Keratinocyte (primary cell): ENCODE measurements around the gene TBL1XR1. TPM values are rescaled to one million over a fixed set of nuclear protein-coding genes. Genes with fewer than 3 reads are reported as not detected.

ENCODE experiments used
- DNase-seq: peaks from one replicate; pipeline ENCODE4 v3.0.0-alpha.2; 2011; ENCODE audit warnings: low read depth, missing footprints, low spot score
- FAIRE-seq: peaks from 2 replicates; lab custom pipeline; 2011; peaks lifted over from hg19 to GRCh38; lab: Jason Lieb, UNC
- H2AFZ ChIP-seq: 2 replicates; pipeline ENCODE4 v1.6.0; 2012; ENCODE audit warnings: low read length, control low read depth, inconsistent platforms; ENCODE audit not compliant: control insufficient read depth
- H3K27ac ChIP-seq: 2 replicates; pipeline ENCODE4 v1.5.1; 2011; ENCODE audit warnings: low read length; ENCODE audit not compliant: control insufficient read depth, insufficient read depth
- H3K27me3 ChIP-seq: 3 replicates; pipeline ENCODE4 v1.6.0; 2011; ENCODE audit warnings: low read length; ENCODE audit not compliant: control insufficient read depth, insufficient read depth; ENCODE audit errors: extremely low read depth
- H3K36me3 ChIP-seq, 2 experiments: 2 replicates in 1 of 2; 3 replicates in 1 of 2; pipeline ENCODE4 v1.5.1; 2011; ENCODE audit warnings: low read length in 2 of 2, mild to moderate bottlenecking in 1 of 2; ENCODE audit not compliant: control insufficient read depth in 2 of 2, insufficient read depth in 2 of 2; ENCODE audit errors: extremely low read depth in 1 of 2
- H3K4me1 ChIP-seq: 3 replicates; pipeline ENCODE4 v1.5.1; 2011; ENCODE audit warnings: low read length; ENCODE audit not compliant: control insufficient read depth, insufficient read depth; ENCODE audit errors: extremely low read depth
- H3K4me2 ChIP-seq: 3 replicates; pipeline ENCODE4 v1.6.0; 2011; ENCODE audit warnings: low read depth, low read length; ENCODE audit not compliant: control insufficient read depth, insufficient read depth; ENCODE audit errors: extremely low read depth
- H3K4me3 ChIP-seq, 3 experiments: fragments of 200-600 bp in 1 of 3; sonication (generic) in 1 of 3; 2 replicates in 2 of 3; 3 replicates in 1 of 3; pipeline ENCODE4 v1.5.1; 2011 to 2016; ENCODE audit warnings: low read length in 3 of 3, mild to moderate bottlenecking in 3 of 3, control low read depth in 2 of 3, inconsistent platforms in 1 of 3, low read depth in 1 of 3, mixed read lengths in 1 of 3, mixed run types in 1 of 3, moderate library complexity in 1 of 3; ENCODE audit not compliant: control insufficient read depth in 2 of 3, insufficient read depth in 2 of 3; ENCODE audit errors: extremely low read depth in 1 of 3
- H3K79me2 ChIP-seq: 2 replicates; pipeline ENCODE4 v1.6.0; 2012; ENCODE audit warnings: low read length; ENCODE audit not compliant: control insufficient read depth, insufficient read depth
- H3K9ac ChIP-seq: 3 replicates; pipeline ENCODE4 v1.6.0; 2011; ENCODE audit warnings: low read length; ENCODE audit not compliant: control insufficient read depth, insufficient read depth; ENCODE audit errors: extremely low read depth
- H3K9me1 ChIP-seq: 3 replicates; pipeline ENCODE4 v1.6.0; 2011; ENCODE audit warnings: low read length; ENCODE audit not compliant: control insufficient read depth, insufficient read depth; ENCODE audit errors: extremely low read depth
- H3K9me3 ChIP-seq: 2 replicates; pipeline ENCODE4 v1.5.1; 2012; ENCODE audit warnings: low read depth, low read length; ENCODE audit not compliant: control insufficient read depth
- H4K20me1 ChIP-seq: 3 replicates; pipeline ENCODE4 v1.6.0; 2011; ENCODE audit warnings: low read length; ENCODE audit not compliant: control insufficient read depth, insufficient read depth; ENCODE audit errors: extremely low read depth
- EZH2 ChIP-seq: IDR thresholded peaks from one replicate; pipeline ENCODE4 v1.6.1; 2012; ENCODE audit warnings: inconsistent platforms, mild to moderate bottlenecking, low read length, moderate library complexity
- dilution Hi-C: fragments of 300-500 bp; cut with MboI; formaldehyde crosslinking; loops from one replicate; pipeline ENCODE4 v1.7.0; 2020; ENCODE audit warnings: low sequenced_read_pairs; ENCODE audit not compliant: extremely low pct_ligation_motif_present
- polyA plus RNA-seq, 5 experiments: library from polyadenylated mRNA; depleted of rRNA in 3 of 5; stranded (reverse) in 3 of 5; stranded (forward) in 1 of 5; unstranded in 1 of 5; fragments of >200 nt; gene quantifications; 1 replicate in 1 of 5; 2 replicates in 3 of 5; 3 replicates in 1 of 5; pipeline versions ENCODE4 v1.2.1 to v1.2.3, GENCODE V29; 2011 to 2012; ENCODE audit warnings: missing spikeins in 2 of 5, low read depth in 1 of 5, low replicate concordance in 1 of 5
- TF ChIP-seq, protein P1 (sequence below), 3 experiments: IDR thresholded peaks in 1 of 3; conservative IDR thresholded peaks in 1 of 3; optimal IDR thresholded peaks in 1 of 3; 2 replicates in 2 of 3; 3 replicates in 1 of 3; pipeline versions ENCODE3 to v1.5.1; 2011; ENCODE audit warnings: low read length in 3 of 3, mild to moderate bottlenecking in 3 of 3, moderate library complexity in 2 of 3, control low read depth in 1 of 3, inconsistent platforms in 1 of 3; ENCODE audit not compliant: insufficient read depth in 2 of 3; ENCODE audit errors: extremely low read depth in 1 of 3

TBL1XR1 gene
- polyA plus RNA-seq, 1 donor (not counting 4 experiments of a cell fraction or from before 2014, with no cell fraction given), result 169 TPM

DNA sequence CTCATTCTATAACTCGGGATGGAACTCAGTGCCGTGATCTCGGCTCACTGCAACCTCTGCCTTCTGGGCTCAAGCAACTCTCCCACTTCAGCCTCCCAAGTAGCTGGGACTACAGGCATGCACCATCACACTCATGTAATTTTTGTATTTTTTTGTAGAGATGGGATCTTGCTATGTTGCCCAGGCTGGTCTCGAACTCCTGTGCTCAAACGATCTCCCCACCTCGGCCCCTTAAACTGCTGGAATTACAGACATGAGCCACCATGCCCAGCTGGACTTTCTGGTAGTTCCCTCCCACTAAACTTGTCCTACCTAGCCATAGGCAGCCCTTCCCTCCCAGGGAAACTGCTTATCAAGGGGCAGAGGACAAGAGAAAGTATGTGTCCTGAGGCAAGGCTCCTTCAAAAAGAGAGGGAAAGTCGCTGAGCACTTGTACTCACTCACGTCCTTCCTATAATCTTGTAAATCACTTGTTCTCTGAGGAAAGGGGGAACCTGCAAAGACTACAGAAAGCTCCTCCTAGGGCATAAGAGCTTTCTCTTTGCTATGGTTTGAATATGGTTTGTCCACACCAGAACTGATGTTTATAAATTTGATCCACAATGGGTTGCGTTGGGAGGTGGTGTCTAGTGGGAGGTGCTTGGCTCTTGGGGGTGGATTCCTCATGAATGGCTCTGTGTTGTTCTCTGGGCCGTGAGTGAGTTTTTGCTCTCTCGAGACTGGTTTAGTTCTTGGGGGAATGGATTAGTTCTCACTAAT, 13.6 kb upstream of the TBL1XR1 start:
- Histone ChIP-seq H3K4me2 (no peak overlapping the region), H3K4me3 (no peak overlapping the region), H3K4me1 (no peaks in the 10 kb centered on the region), H3K27me3 (no peaks in the 10 kb centered on the region), H3K9me1 (no peaks in the 10 kb centered on the region), H3K9ac (no peak overlapping the region), H3K9me3 (no peaks in the 10 kb centered on the region), H4K20me1 (no peaks in the 10 kb centered on the region), H3K79me2 (no peaks in the 10 kb centered on the region), H3K36me3 (no peaks in the 10 kb centered on the region), H3K27ac (no peak overlapping the region), H2AFZ (no peak overlapping the region)
- TF ChIP-seq, protein P1, sequence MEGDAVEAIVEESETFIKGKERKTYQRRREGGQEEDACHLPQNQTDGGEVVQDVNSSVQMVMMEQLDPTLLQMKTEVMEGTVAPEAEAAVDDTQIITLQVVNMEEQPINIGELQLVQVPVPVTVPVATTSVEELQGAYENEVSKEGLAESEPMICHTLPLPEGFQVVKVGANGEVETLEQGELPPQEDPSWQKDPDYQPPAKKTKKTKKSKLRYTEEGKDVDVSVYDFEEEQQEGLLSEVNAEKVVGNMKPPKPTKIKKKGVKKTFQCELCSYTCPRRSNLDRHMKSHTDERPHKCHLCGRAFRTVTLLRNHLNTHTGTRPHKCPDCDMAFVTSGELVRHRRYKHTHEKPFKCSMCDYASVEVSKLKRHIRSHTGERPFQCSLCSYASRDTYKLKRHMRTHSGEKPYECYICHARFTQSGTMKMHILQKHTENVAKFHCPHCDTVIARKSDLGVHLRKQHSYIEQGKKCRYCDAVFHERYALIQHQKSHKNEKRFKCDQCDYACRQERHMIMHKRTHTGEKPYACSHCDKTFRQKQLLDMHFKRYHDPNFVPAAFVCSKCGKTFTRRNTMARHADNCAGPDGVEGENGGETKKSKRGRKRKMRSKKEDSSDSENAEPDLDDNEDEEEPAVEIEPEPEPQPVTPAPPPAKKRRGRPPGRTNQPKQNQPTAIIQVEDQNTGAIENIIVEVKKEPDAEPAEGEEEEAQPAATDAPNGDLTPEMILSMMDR (optimal IDR thresholded peaks at IDR 0.05 in 1 of 3, IDR thresholded peaks at IDR 0.05 in 1 of 3, conservative IDR thresholded peaks at IDR 0.05 in 1 of 3; ENCODE audit: extremely low read depth in 1 of 3, insufficient read depth in 2 of 3, low read length in 3 of 3), result no peak
- TF ChIP-seq EZH2, result no peak
- dilution Hi-C loops, result no loop called here
- DNase-seq (no peak), FAIRE-seq (no peak)

GRCh38 chr3:177209509-177209908, 12.2 kb upstream of the TBL1XR1 start:
- Histone ChIP-seq H3K36me3 (no peaks in the 10 kb centered on the region), H3K4me1 (no peaks in the 10 kb centered on the region), H2AFZ (no peak overlapping the region), H4K20me1 (no peaks in the 10 kb centered on the region), H3K4me3 (no peak overlapping the region), H3K27ac (no peak overlapping the region), H3K79me2 (no peaks in the 10 kb centered on the region), H3K9ac (no peak overlapping the region), H3K9me1 (no peaks in the 10 kb centered on the region), H3K4me2 (no peak overlapping the region), H3K9me3 (no peaks in the 10 kb centered on the region), H3K27me3 (no peaks in the 10 kb centered on the region)
- DNase-seq (no peak), FAIRE-seq (no peak)
- dilution Hi-C loops, result no loop called here
- TF ChIP-seq, protein P1 (optimal IDR thresholded peaks at IDR 0.05 in 1 of 3, IDR thresholded peaks at IDR 0.05 in 1 of 3, conservative IDR thresholded peaks at IDR 0.05 in 1 of 3; ENCODE audit: extremely low read depth in 1 of 3, insufficient read depth in 2 of 3, low read length in 3 of 3), result no peak
- no peak for TF ChIP-seq EZH2
